IMR-90 (cell line): ENCODE results near the gene HNF1B. TPM values are rescaled to one million over a fixed set of nuclear protein-coding genes. Genes with fewer than 3 reads are reported as not detected.
A peak's percentile ranks its signal among the peaks of the same experiment; 100 is the strongest.

ENCODE experiments used
- ATAC-seq: fragments of 200-7000 bp; cut with Tn5 transposase; 2 replicates; pipeline ENCODE4 v1.9.1; 2020; ENCODE audit warnings: low read depth, mild to moderate bottlenecking, moderate library complexity
- BruUV-seq: library from RNA; stranded (reverse); fragments of 400-500 nt; replicated peaks from 2 replicates; lab custom pipeline; 2021; lab: Mats Ljungman, UMichigan
- CTCF ChIA-PET: fragments of 300-600 bp; formaldehyde crosslinking; extraction: SDS; loops from one replicate; lab custom pipeline; 2021; ENCODE audit warnings: antibody characterized with exemption; lab: Yijun Ruan, JAX
- POLR2A ChIA-PET: fragments of 300-600 bp; sonication (Branson Sonifier 250); formaldehyde crosslinking; loops from one replicate; lab custom pipeline; 2022; ENCODE audit warnings: antibody characterized with exemption; ENCODE audit not compliant: unreplicated experiment; lab: Charles Lee
- DNase-seq: peaks from one replicate; pipeline ENCODE4 v3.0.0; 2013
- H2AFZ ChIP-seq: replicated peaks from 2 replicates; pipeline ENCODE3; 2013; ENCODE audit warnings: low read length, mild to moderate bottlenecking; ENCODE audit not compliant: poor library complexity
- H2AK5ac ChIP-seq: 2 replicates; pipeline ENCODE4 v1.6.1; 2013; ENCODE audit warnings: low read depth, low read length, inconsistent platforms
- H2AK9ac ChIP-seq: replicated peaks from 2 replicates; pipeline ENCODE3; 2013; ENCODE audit warnings: mild to moderate bottlenecking, low read depth, low read length, moderate library complexity; ENCODE audit not compliant: poor library complexity
- H2BK120ac ChIP-seq: 2 replicates; pipeline ENCODE4 v1.6.1; 2013; ENCODE audit warnings: low read depth, low read length, inconsistent platforms
- H2BK15ac ChIP-seq: 3 replicates; pipeline ENCODE4 v1.6.1; 2013; ENCODE audit warnings: low read depth, low read length, inconsistent platforms
- H2BK20ac ChIP-seq: 2 replicates; pipeline ENCODE4 v1.6.1; 2013; ENCODE audit warnings: low read depth, mild to moderate bottlenecking, inconsistent platforms, low read length, moderate library complexity
- H2BK5ac ChIP-seq: 2 replicates; pipeline ENCODE4 v1.6.1; 2013; ENCODE audit warnings: mild to moderate bottlenecking, low read depth, low read length, inconsistent platforms; ENCODE audit not compliant: poor library complexity, severe bottlenecking
- H3K14ac ChIP-seq: replicated peaks from 2 replicates; pipeline ENCODE4 v1.6.1; 2013; ENCODE audit warnings: low read depth, low read length, inconsistent platforms
- H3K18ac ChIP-seq: 2 replicates; pipeline ENCODE4 v1.6.1; 2013; ENCODE audit warnings: low read depth, low read length, control low read depth
- H3K23ac ChIP-seq: 2 replicates; pipeline ENCODE4 v1.6.1; 2013; ENCODE audit warnings: low read depth, low read length, inconsistent platforms
- H3K27ac ChIP-seq: 2 replicates; pipeline ENCODE4 v1.5.1; 2013; ENCODE audit warnings: mild to moderate bottlenecking, control low read depth, low read length; ENCODE audit not compliant: insufficient read depth
- H3K27me3 ChIP-seq: 2 replicates; pipeline ENCODE4 v1.6.1; 2013; ENCODE audit warnings: low read length; ENCODE audit not compliant: control insufficient read depth, insufficient read depth
- H3K36me3 ChIP-seq: 2 replicates; pipeline ENCODE4 v1.6.1; 2013; ENCODE audit warnings: low read length, mixed read lengths; ENCODE audit not compliant: control insufficient read depth, insufficient read depth
- H3K4ac ChIP-seq: 2 replicates; pipeline ENCODE4 v1.6.1; 2013; ENCODE audit warnings: low read depth, low read length, inconsistent platforms
- H3K4me1 ChIP-seq: 2 replicates; pipeline ENCODE4 v1.6.1; 2013; ENCODE audit warnings: low read length, mixed read lengths; ENCODE audit not compliant: control insufficient read depth, insufficient read depth
- H3K4me2 ChIP-seq: 2 replicates; pipeline ENCODE4 v1.6.1; 2013; ENCODE audit warnings: low read depth, mild to moderate bottlenecking, control low read depth, low read length, moderate library complexity
- H3K4me3 ChIP-seq: 2 replicates; pipeline ENCODE4 v1.5.1; 2013; ENCODE audit warnings: low read depth, mild to moderate bottlenecking, control low read depth, low read length, moderate library complexity; ENCODE audit not compliant: insufficient read depth
- H3K56ac ChIP-seq: 2 replicates; pipeline ENCODE4 v1.6.1; 2013; ENCODE audit warnings: low read length, inconsistent platforms; ENCODE audit not compliant: insufficient read depth; ENCODE audit errors: extremely low read depth
- H3K79me1 ChIP-seq, 2 experiments: 2 replicates each; pipeline ENCODE4 v1.6.1; 2013; ENCODE audit warnings: low read length in 2 of 2, inconsistent platforms in 1 of 2, low read depth in 1 of 2
- H3K9ac ChIP-seq: 2 replicates; pipeline ENCODE4 v1.6.1; 2013; ENCODE audit warnings: low read depth, low read length, control low read depth
- H3K9me1 ChIP-seq: 2 replicates; pipeline ENCODE4 v1.6.1; 2013; ENCODE audit warnings: low read length, inconsistent platforms; ENCODE audit not compliant: insufficient read depth
- H3K9me3 ChIP-seq: 2 replicates; pipeline ENCODE4 v1.6.1; 2013; ENCODE audit warnings: low read length; ENCODE audit not compliant: control insufficient read depth, insufficient read depth
- H4K20me1 ChIP-seq: 2 replicates; pipeline ENCODE4 v1.6.1; 2013; ENCODE audit warnings: low read length, inconsistent platforms; ENCODE audit not compliant: insufficient read depth
- H4K5ac ChIP-seq: 2 replicates; pipeline ENCODE4 v1.6.1; 2013; ENCODE audit warnings: mild to moderate bottlenecking, low read depth, low read length, control low read depth
- H4K8ac ChIP-seq, 2 experiments: 2 replicates each; pipeline ENCODE4 v1.6.1; 2013; ENCODE audit warnings: low read depth in 2 of 2, low read length in 2 of 2, control low read depth in 1 of 2, inconsistent platforms in 1 of 2
- H4K91ac ChIP-seq: 2 replicates; pipeline ENCODE4 v1.6.1; 2013; ENCODE audit warnings: low read depth, low read length, inconsistent platforms; ENCODE audit not compliant: insufficient read depth
- CTCF ChIP-seq: conservative IDR thresholded peaks from 2 replicates; pipeline ENCODE4 v1.5.1; 2012; ENCODE audit warnings: mild to moderate bottlenecking, low read depth, low read length, improper control_type of control experiment
- RAD21 ChIP-seq: IDR thresholded peaks from 2 replicates; pipeline ENCODE4 v1.6.1; 2012; ENCODE audit warnings: low read length, improper control_type of control experiment
- RCOR1 ChIP-seq: IDR thresholded peaks from 2 replicates; pipeline ENCODE4 v1.6.1; 2012; ENCODE audit warnings: mild to moderate bottlenecking, low read length, improper control_type of control experiment; ENCODE audit not compliant: insufficient replicate concordance
- RFX5 ChIP-seq: IDR thresholded peaks from 2 replicates; pipeline ENCODE4 v1.8.0; 2012; ENCODE audit warnings: low read depth, mild to moderate bottlenecking, low read length, moderate library complexity
- SMC3 ChIP-seq: fragments of 150-350 bp; IDR thresholded peaks from 2 replicates; pipeline ENCODE4 v1.6.1; 2016; ENCODE audit warnings: low read depth, mild to moderate bottlenecking, antibody characterized with exemption, low read length, moderate library complexity
- USF2 ChIP-seq: fragments of 150-350 bp; IDR thresholded peaks from 2 replicates; pipeline ENCODE4 v1.6.1; 2017; ENCODE audit warnings: mild to moderate bottlenecking, antibody characterized with exemption, low read length, low read depth
- whole genome bisulfite sequencing, 2 experiments: methylation state at CpG; one replicate each; pipeline versions ENCODE4 v1.1.5 to v1.1.7; 2013; ENCODE audit warnings: missing lambda C conversion rate in 2 of 2; ENCODE audit not compliant: insufficient read length in 1 of 2; ENCODE audit errors: extremely low coverage in 2 of 2; 5-methylcytosine and 5-hydroxymethylcytosine counted together
- dilution Hi-C: fragments of 300-500 bp; cut with HindIII; formaldehyde crosslinking; loops from one replicate; pipeline ENCODE4 v1.14.3; 2018; ENCODE audit warnings: low sequenced_read_pairs; ENCODE audit not compliant: unreplicated experiment
- in situ Hi-C: fragments of 300-500 bp; cut with MboI; formaldehyde crosslinking; loops from 3 replicates; pipeline ENCODE4 v1.14.3; 2019; ENCODE audit warnings: low sequenced_read_pairs, inconsistent platforms, mixed read lengths
- intact Hi-C: fragments of 100-400 bp; cut with micrococcal nuclease; formaldehyde crosslinking; loops from 2 replicates; pipeline ENCODE4 v1.10.0; 2022
- polyA plus RNA-seq, 3 experiments: library from polyadenylated mRNA; depleted of rRNA; stranded (reverse); fragments of >200 nt; gene quantifications; 2 replicates each; pipeline ENCODE4 v1.2.3, GENCODE V29; 2012; ENCODE audit warnings: low replicate concordance in 1 of 3
- total RNA-seq: library from RNA; depleted of rRNA; stranded (reverse); fragments of >200 nt; gene quantifications from 2 replicates; pipeline ENCODE4 v1.2.3, GENCODE V29; 2012

The HNF1B gene
- total and polyA plus RNA-seq, 2 of the 4 experiments (the other 2 are of a cell fraction): not detected

GRCh38 chr17:37650419-37651003 is 94.3 kb downstream of the HNF1B start:
- H2BK15ac ChIP-seq: no peak overlapping the region; the same call in 2 of the 3 replicates
- ChIA-PET POLR2A (interaction anchor here (0.6 kb wide), 2 partner anchors 93 to 163 kb away, joined by 10 to 18 read pairs; no protein-coding TSS in a partner anchor), CTCF (interaction anchor here (0.6 to 1.8 kb wide), 20 partner anchors 9 to 632 kb away, joined by 3 to 18 read pairs (median 4); no protein-coding TSS in a partner anchor)
- intact Hi-C loops (loop anchor here (1.0 kb wide), 2 partner anchors 121 to 166 kb away; no protein-coding TSS in a partner anchor), dilution Hi-C loops (no loop called here), in situ Hi-C loops (loop anchor here (5.0 to 10.0 kb wide), 2 partner anchors 114 to 167 kb away; no protein-coding TSS in a partner anchor)
- H3K4ac ChIP-seq: no peak overlapping the region
- no peak overlapping the region for H2AFZ ChIP-seq
- TF ChIP-seq RCOR1 (no peak), RAD21 (peak; percentile 80), SMC3 (peak; percentile 66), CTCF (peak; percentile 71), USF2 (no peak), RFX5 (no peak)
- H3K4me2 ChIP-seq: no peak overlapping the region
- H2AK5ac ChIP-seq: no peak overlapping the region
- H4K20me1 ChIP-seq: no peaks in the 10 kb centered on the region
- H3K9me3 ChIP-seq: no peaks in the 10 kb centered on the region
- peak; percentile 75 for ATAC-seq
- no peaks in the 10 kb centered on the region; the same call in 1 of the 2 replicates for H3K9me1 ChIP-seq
- H3K4me1 ChIP-seq: peaks cover 9% of the 10 kb centered on the region; the same call in 1 of the 2 replicates
- no peak overlapping the region for H4K8ac ChIP-seq
- no peak overlapping the region for H3K4me3 ChIP-seq
- no peak overlapping the region for H4K5ac ChIP-seq
- H2BK20ac ChIP-seq: no peak overlapping the region
- H3K27me3 ChIP-seq: no peaks in the 10 kb centered on the region
- no TSS peak for BruUV-seq
- no peak overlapping the region for H3K18ac ChIP-seq
- no peak overlapping the region for H3K23ac ChIP-seq
- H2AK9ac ChIP-seq: no peak overlapping the region
- WGBS, 2 experiments: no CpG with 5 or more reads among the region's 6 CpGs
- H3K27ac ChIP-seq: no peak overlapping the region
- H3K36me3 ChIP-seq: no peaks in the 10 kb centered on the region
- no peak overlapping the region for H3K14ac ChIP-seq
- 0 out of 4 replicates have a peak, but pooled peaks cover 0 to 5% of the 10 kb centered on the region in 2 experiments for H3K79me1 ChIP-seq
- H3K56ac ChIP-seq: no peak overlapping the region
- H2BK120ac ChIP-seq: no peak overlapping the region
- no peak overlapping the region for H3K9ac ChIP-seq
- H2BK5ac ChIP-seq: no peak overlapping the region
- no peak overlapping the region for H4K91ac ChIP-seq
- peak; percentile 59 for DNase-seq
